Trophoblast cell (in vitro differentiated cells and primary cell): ENCODE measurements around the gene AHI1.

Experiments
- DNase-seq, 2 donors: peaks; one replicate each; pipeline ENCODE4 v3.0.0-alpha.2; 2016
- H2AFZ ChIP-seq: 2 replicates; pipeline ENCODE4 v1.6.1; 2013; ENCODE audit warnings: low read length, moderate library complexity, mild to moderate bottlenecking; ENCODE audit not compliant: insufficient read depth, poor library complexity
- H2AK5ac ChIP-seq: 2 replicates; pipeline ENCODE4 v1.6.1; 2013; ENCODE audit warnings: mild to moderate bottlenecking, low read length
- H2BK120ac ChIP-seq: 2 replicates; pipeline ENCODE4 v1.6.1; 2013; ENCODE audit warnings: low read length, mild to moderate bottlenecking, moderate library complexity; ENCODE audit not compliant: insufficient read depth, poor library complexity
- H2BK12ac ChIP-seq: 2 replicates; pipeline ENCODE4 v1.6.1; 2013; ENCODE audit warnings: mild to moderate bottlenecking, low read length, moderate library complexity
- H2BK5ac ChIP-seq: 2 replicates; pipeline ENCODE4 v1.6.1; 2013; ENCODE audit warnings: low read length, low read depth, moderate library complexity, mild to moderate bottlenecking; ENCODE audit not compliant: poor library complexity
- H3K14ac ChIP-seq: 2 replicates; pipeline ENCODE4 v1.6.1; 2013; ENCODE audit warnings: mild to moderate bottlenecking, low read length
- H3K18ac ChIP-seq: 2 replicates; pipeline ENCODE4 v1.6.1; 2013; ENCODE audit warnings: mild to moderate bottlenecking, low read length
- H3K23ac ChIP-seq: 2 replicates; pipeline ENCODE4 v1.6.1; 2013; ENCODE audit warnings: low read length
- H3K27ac ChIP-seq: 2 replicates; pipeline ENCODE4 v1.5.1; 2013; ENCODE audit warnings: low read depth, mild to moderate bottlenecking, inconsistent platforms, low read length, moderate library complexity
- H3K27me3 ChIP-seq: 2 replicates; pipeline ENCODE4 v1.6.1; 2013; ENCODE audit warnings: inconsistent platforms, mild to moderate bottlenecking, low read length, moderate library complexity; ENCODE audit not compliant: insufficient read depth
- H3K36me3 ChIP-seq, 2 experiments: 1 replicate in 1 of 2; 2 replicates in 1 of 2; pipeline ENCODE4 v1.6.1; 2013; ENCODE audit warnings: low read length in 2 of 2, mild to moderate bottlenecking in 2 of 2, moderate library complexity in 1 of 2; ENCODE audit not compliant: insufficient read depth in 2 of 2, control insufficient read depth in 1 of 2
- H3K4ac ChIP-seq: 2 replicates; pipeline ENCODE4 v1.6.1; 2013; ENCODE audit warnings: low read depth, mild to moderate bottlenecking, low read length, moderate library complexity
- H3K4me1 ChIP-seq, 2 experiments: 1 replicate in 1 of 2; 2 replicates in 1 of 2; pipeline ENCODE4 v1.6.1; 2013; ENCODE audit warnings: low read length in 2 of 2, mild to moderate bottlenecking in 2 of 2, moderate library complexity in 1 of 2; ENCODE audit not compliant: insufficient read depth in 2 of 2, control insufficient read depth in 1 of 2
- H3K4me2 ChIP-seq: 2 replicates; pipeline ENCODE4 v1.6.1; 2013; ENCODE audit warnings: inconsistent platforms, mild to moderate bottlenecking, low read length, moderate library complexity
- H3K4me3 ChIP-seq: 2 replicates; pipeline ENCODE4 v1.5.1; 2013; ENCODE audit warnings: mild to moderate bottlenecking, low read depth, low read length, inconsistent platforms
- H3K79me1 ChIP-seq: one replicate; pipeline ENCODE4 v1.6.1; 2013; ENCODE audit warnings: low read length
- H3K79me2 ChIP-seq: 2 replicates; pipeline ENCODE4 v1.6.1; 2013; ENCODE audit warnings: low read length, mild to moderate bottlenecking; ENCODE audit not compliant: control insufficient read depth, insufficient read depth, poor library complexity
- H3K9ac ChIP-seq: 2 replicates; pipeline ENCODE4 v1.6.1; 2013; ENCODE audit warnings: mild to moderate bottlenecking, low read length
- H3K9me3 ChIP-seq: 2 replicates; pipeline ENCODE4 v1.6.1; 2013; ENCODE audit warnings: low read depth, mild to moderate bottlenecking, control low read depth, inconsistent platforms, low read length; ENCODE audit not compliant: insufficient read depth
- H4K12ac ChIP-seq: 2 replicates; pipeline ENCODE4 v1.6.1; 2013; ENCODE audit warnings: low read depth, mild to moderate bottlenecking, low read length, moderate library complexity
- H4K8ac ChIP-seq: 2 replicates; pipeline ENCODE4 v1.6.1; 2013; ENCODE audit warnings: low read depth, mild to moderate bottlenecking, low read length, moderate library complexity
- H4K91ac ChIP-seq: one replicate; pipeline ENCODE4 v1.6.1; 2013; ENCODE audit warnings: low read depth, mild to moderate bottlenecking, low read length, moderate library complexity
- WGBS: extraction: QIAGEN DNeasy Blood & Tissue Kit; methylation state at CpG from one replicate; pipeline ENCODE4 v1.1.7; 2013; ENCODE audit warnings: missing lambda C conversion rate; ENCODE audit not compliant: insufficient read length, insufficient coverage; ENCODE audit errors: extremely low coverage; 5-methylcytosine and 5-hydroxymethylcytosine counted together

Gene AHI1

GRCh38 chr6:135280375-135281136 is 217.0 kb downstream of the AHI1 start:
- no CpG with 5 or more reads among the region's 6 CpGs for WGBS
- no peak overlapping the region for H3K4me3 ChIP-seq

GRCh38 chr6:135277422-135277821 is 220.1 kb downstream of the AHI1 start:
- Histone ChIP-seq H3K9ac (no peak overlapping the region), H3K9me3 (no peaks in the 10 kb centered on the region), H2BK12ac (no peak overlapping the region), H3K79me2 (no peaks in the 10 kb centered on the region), H3K4me3 (no peak overlapping the region), H3K4me2 (no peak overlapping the region), H3K4me1 (no peaks in the 10 kb centered on the region), H3K18ac (no peak overlapping the region), H3K4ac (no peak overlapping the region), H3K36me3 (no peaks in the 10 kb centered on the region), H2BK120ac (no peak overlapping the region), H4K8ac (no peak overlapping the region), H2AK5ac (no peak overlapping the region), H3K14ac (no peak overlapping the region), H2AFZ (no peak overlapping the region), H3K27ac (no peak overlapping the region), H3K27me3 (no peaks in the 10 kb centered on the region), H3K23ac (no peak overlapping the region), H2BK5ac (no peak overlapping the region), H4K91ac (no peak overlapping the region), H3K79me1 (no peaks in the 10 kb centered on the region), H4K12ac (no peak overlapping the region)
- WGBS: no CpG with 5 or more reads among the region's 6 CpGs
- no peak for DNase-seq

More at GRCh38 chr6:135280375-135281136, 217.0 kb downstream of the AHI1 start:
- Histone ChIP-seq H4K12ac (no peak overlapping the region), H3K18ac (no peak overlapping the region), H2BK12ac (no peak overlapping the region), H3K79me2 (no peaks in the 10 kb centered on the region), H3K27ac (no peak overlapping the region), H3K23ac (no peak overlapping the region), H3K79me1 (no peaks in the 10 kb centered on the region), H3K14ac (no peak overlapping the region), H4K91ac (no peak overlapping the region), H3K4me1 (no peaks in the 10 kb centered on the region), H3K36me3 (no peaks in the 10 kb centered on the region), H2AK5ac (no peak overlapping the region), H2BK120ac (no peak overlapping the region), H2BK5ac (no peak overlapping the region), H2AFZ (no peak overlapping the region), H3K9ac (no peak overlapping the region), H3K4ac (no peak overlapping the region), H4K8ac (no peak overlapping the region), H3K9me3 (no peaks in the 10 kb centered on the region), H3K27me3 (no peaks in the 10 kb centered on the region), H3K4me2 (no peak overlapping the region)
- DNase-seq: no peak

GRCh38 chr6:135274561-135275293 is 222.8 kb downstream of the AHI1 start:
- Histone ChIP-seq H2BK5ac (no peak overlapping the region), H3K23ac (no peak overlapping the region), H3K14ac (no peak overlapping the region), H3K79me2 (no peaks in the 10 kb centered on the region), H3K18ac (no peak overlapping the region), H3K4ac (no peak overlapping the region), H3K4me1 (peaks cover 2 to 5% of the 10 kb centered on the region in 2 experiments), H3K27ac (no peak overlapping the region), H2AK5ac (no peak overlapping the region), H3K9me3 (no peaks in the 10 kb centered on the region), H4K91ac (no peak overlapping the region), H3K9ac (no peak overlapping the region), H3K27me3 (no peaks in the 10 kb centered on the region), H4K8ac (no peak overlapping the region), H3K4me2 (no peak overlapping the region), H3K79me1 (no peaks in the 10 kb centered on the region), H4K12ac (no peak overlapping the region), H2BK12ac (no peak overlapping the region), H3K36me3 (no peaks in the 10 kb centered on the region), H3K4me3 (no peak overlapping the region), H2AFZ (no peak overlapping the region), H2BK120ac (no peak overlapping the region)
- no CpG with 5 or more reads among the region's 5 CpGs for WGBS
- no peak for DNase-seq

- H4K91ac ChIP-seq: no peak overlapping the region
- H3K4me2 ChIP-seq: no peak overlapping the region
Measured at GRCh38 chr6:135271626-135272025, 225.9 kb downstream of the AHI1 start.

More at GRCh38 chr6:135271626-135272025, 225.9 kb downstream of the AHI1 start:
- no peaks in the 10 kb centered on the region for H3K79me1 ChIP-seq
- peaks cover 2 to 5% of the 10 kb centered on the region in 2 experiments for H3K4me1 ChIP-seq
- H3K4ac ChIP-seq: no peak overlapping the region
- H3K27me3 ChIP-seq: no peaks in the 10 kb centered on the region
- no peaks in the 10 kb centered on the region for H3K36me3 ChIP-seq
- no peaks in the 10 kb centered on the region for H3K79me2 ChIP-seq
- no peak overlapping the region for H4K12ac ChIP-seq
- H2AK5ac ChIP-seq: no peak overlapping the region
- no peak overlapping the region for H2BK120ac ChIP-seq
- no peak overlapping the region for H3K18ac ChIP-seq
- no peak overlapping the region for H2AFZ ChIP-seq
- WGBS: no CpG with 5 or more reads among the region's 6 CpGs
- H3K27ac ChIP-seq: no peak overlapping the region
- no peak overlapping the region for H3K23ac ChIP-seq
- no peak overlapping the region for H3K9ac ChIP-seq
- no peak overlapping the region for H3K14ac ChIP-seq
- H4K8ac ChIP-seq: no peak overlapping the region
- H3K4me3 ChIP-seq: no peak overlapping the region
- no peak overlapping the region for H2BK5ac ChIP-seq
- H3K9me3 ChIP-seq: no peaks in the 10 kb centered on the region
- DNase-seq: no peak
- no peak overlapping the region for H2BK12ac ChIP-seq
